IMR-90 (cell line): ENCODE data around the gene PODXL2. TPM values are rescaled to one million over a fixed set of nuclear protein-coding genes. Genes with fewer than 3 reads are reported as not detected.

ENCODE experiments used
- ATAC-seq: fragments of 200-7000 bp; cut with Tn5 transposase; 2 replicates; pipeline ENCODE4 v1.9.1; 2020; ENCODE audit warnings: low read depth, mild to moderate bottlenecking, moderate library complexity
- BruUV-seq: library from RNA; stranded (reverse); fragments of 400-500 nt; replicated peaks from 2 replicates; lab custom pipeline; 2021; lab: Mats Ljungman, UMichigan
- CTCF ChIA-PET: fragments of 300-600 bp; formaldehyde crosslinking; extraction: SDS; loops from one replicate; lab custom pipeline; 2021; ENCODE audit warnings: antibody characterized with exemption; lab: Yijun Ruan, JAX
- POLR2A ChIA-PET: fragments of 300-600 bp; sonication (Branson Sonifier 250); formaldehyde crosslinking; loops from one replicate; lab custom pipeline; 2022; ENCODE audit warnings: antibody characterized with exemption; ENCODE audit not compliant: unreplicated experiment; lab: Charles Lee
- DNase-seq: peaks from one replicate; pipeline ENCODE4 v3.0.0; 2013
- H2AFZ ChIP-seq: replicated peaks from 2 replicates; pipeline ENCODE3; 2013; ENCODE audit warnings: low read length, mild to moderate bottlenecking; ENCODE audit not compliant: poor library complexity
- H2AK5ac ChIP-seq: 2 replicates; pipeline ENCODE4 v1.6.1; 2013; ENCODE audit warnings: low read depth, low read length, inconsistent platforms
- H2AK9ac ChIP-seq: replicated peaks from 2 replicates; pipeline ENCODE3; 2013; ENCODE audit warnings: mild to moderate bottlenecking, low read depth, low read length, moderate library complexity; ENCODE audit not compliant: poor library complexity
- H2BK120ac ChIP-seq: 2 replicates; pipeline ENCODE4 v1.6.1; 2013; ENCODE audit warnings: low read depth, low read length, inconsistent platforms
- H2BK15ac ChIP-seq: 3 replicates; pipeline ENCODE4 v1.6.1; 2013; ENCODE audit warnings: low read depth, low read length, inconsistent platforms
- H2BK20ac ChIP-seq: 2 replicates; pipeline ENCODE4 v1.6.1; 2013; ENCODE audit warnings: low read depth, mild to moderate bottlenecking, inconsistent platforms, low read length, moderate library complexity
- H2BK5ac ChIP-seq: 2 replicates; pipeline ENCODE4 v1.6.1; 2013; ENCODE audit warnings: mild to moderate bottlenecking, low read depth, low read length, inconsistent platforms; ENCODE audit not compliant: poor library complexity, severe bottlenecking
- H3K14ac ChIP-seq: replicated peaks from 2 replicates; pipeline ENCODE4 v1.6.1; 2013; ENCODE audit warnings: low read depth, low read length, inconsistent platforms
- H3K18ac ChIP-seq: 2 replicates; pipeline ENCODE4 v1.6.1; 2013; ENCODE audit warnings: low read depth, low read length, control low read depth
- H3K23ac ChIP-seq: 2 replicates; pipeline ENCODE4 v1.6.1; 2013; ENCODE audit warnings: low read depth, low read length, inconsistent platforms
- H3K27ac ChIP-seq: 2 replicates; pipeline ENCODE4 v1.5.1; 2013; ENCODE audit warnings: mild to moderate bottlenecking, control low read depth, low read length; ENCODE audit not compliant: insufficient read depth
- H3K27me3 ChIP-seq: 2 replicates; pipeline ENCODE4 v1.6.1; 2013; ENCODE audit warnings: low read length; ENCODE audit not compliant: control insufficient read depth, insufficient read depth
- H3K36me3 ChIP-seq: 2 replicates; pipeline ENCODE4 v1.6.1; 2013; ENCODE audit warnings: low read length, mixed read lengths; ENCODE audit not compliant: control insufficient read depth, insufficient read depth
- H3K4ac ChIP-seq: 2 replicates; pipeline ENCODE4 v1.6.1; 2013; ENCODE audit warnings: low read depth, low read length, inconsistent platforms
- H3K4me1 ChIP-seq: 2 replicates; pipeline ENCODE4 v1.6.1; 2013; ENCODE audit warnings: low read length, mixed read lengths; ENCODE audit not compliant: control insufficient read depth, insufficient read depth
- H3K4me2 ChIP-seq: 2 replicates; pipeline ENCODE4 v1.6.1; 2013; ENCODE audit warnings: low read depth, mild to moderate bottlenecking, control low read depth, low read length, moderate library complexity
- H3K4me3 ChIP-seq: 2 replicates; pipeline ENCODE4 v1.5.1; 2013; ENCODE audit warnings: low read depth, mild to moderate bottlenecking, control low read depth, low read length, moderate library complexity; ENCODE audit not compliant: insufficient read depth
- H3K56ac ChIP-seq: 2 replicates; pipeline ENCODE4 v1.6.1; 2013; ENCODE audit warnings: low read length, inconsistent platforms; ENCODE audit not compliant: insufficient read depth; ENCODE audit errors: extremely low read depth
- H3K79me1 ChIP-seq, 2 experiments: 2 replicates each; pipeline ENCODE4 v1.6.1; 2013; ENCODE audit warnings: low read length in 2 of 2, inconsistent platforms in 1 of 2, low read depth in 1 of 2
- H3K9ac ChIP-seq: 2 replicates; pipeline ENCODE4 v1.6.1; 2013; ENCODE audit warnings: low read depth, low read length, control low read depth
- H3K9me1 ChIP-seq: 2 replicates; pipeline ENCODE4 v1.6.1; 2013; ENCODE audit warnings: low read length, inconsistent platforms; ENCODE audit not compliant: insufficient read depth
- H3K9me3 ChIP-seq: 2 replicates; pipeline ENCODE4 v1.6.1; 2013; ENCODE audit warnings: low read length; ENCODE audit not compliant: control insufficient read depth, insufficient read depth
- H4K20me1 ChIP-seq: 2 replicates; pipeline ENCODE4 v1.6.1; 2013; ENCODE audit warnings: low read length, inconsistent platforms; ENCODE audit not compliant: insufficient read depth
- H4K5ac ChIP-seq: 2 replicates; pipeline ENCODE4 v1.6.1; 2013; ENCODE audit warnings: mild to moderate bottlenecking, low read depth, low read length, control low read depth
- H4K8ac ChIP-seq, 2 experiments: 2 replicates each; pipeline ENCODE4 v1.6.1; 2013; ENCODE audit warnings: low read depth in 2 of 2, low read length in 2 of 2, control low read depth in 1 of 2, inconsistent platforms in 1 of 2
- H4K91ac ChIP-seq: 2 replicates; pipeline ENCODE4 v1.6.1; 2013; ENCODE audit warnings: low read depth, low read length, inconsistent platforms; ENCODE audit not compliant: insufficient read depth
- BHLHE40 ChIP-seq: fragments of 150-350 bp; IDR thresholded peaks from 2 replicates; pipeline ENCODE4 v1.6.1; 2016; ENCODE audit warnings: mild to moderate bottlenecking, low read depth, low read length
- CEBPB ChIP-seq: IDR thresholded peaks from 2 replicates; pipeline ENCODE4 v1.6.1; 2012; ENCODE audit warnings: low read depth, low read length, improper control_type of control experiment
- CHD1 ChIP-seq: IDR thresholded peaks from 2 replicates; pipeline ENCODE4 v1.6.1; 2012; ENCODE audit warnings: low read depth, low read length, improper control_type of control experiment
- CTCF ChIP-seq: conservative IDR thresholded peaks from 2 replicates; pipeline ENCODE4 v1.5.1; 2012; ENCODE audit warnings: mild to moderate bottlenecking, low read depth, low read length, improper control_type of control experiment
- ELK1 ChIP-seq: fragments of 150-350 bp; IDR thresholded peaks from 2 replicates; pipeline ENCODE4 v1.6.1; 2016; ENCODE audit warnings: low read depth, mild to moderate bottlenecking, low read length, moderate library complexity, borderline replicate concordance
- FOS ChIP-seq: fragments of 150-350 bp; IDR thresholded peaks from 2 replicates; pipeline ENCODE4 v1.6.1; 2016; ENCODE audit warnings: low read depth, low read length
- MAFK ChIP-seq: IDR thresholded peaks from 2 replicates; pipeline ENCODE4 v1.6.1; 2012; ENCODE audit warnings: low read depth, low read length, improper control_type of control experiment
- MAZ ChIP-seq: IDR thresholded peaks from 2 replicates; pipeline ENCODE4 v1.6.1; 2012; ENCODE audit warnings: low read depth, mild to moderate bottlenecking, low read length, improper control_type of control experiment, moderate library complexity, borderline replicate concordance
- MXI1 ChIP-seq: IDR thresholded peaks from 2 replicates; pipeline ENCODE4 v1.6.1; 2012; ENCODE audit warnings: low read depth, mild to moderate bottlenecking, low read length, moderate library complexity, borderline replicate concordance
- NFE2L2 ChIP-seq: fragments of 150-350 bp; IDR thresholded peaks from 2 replicates; pipeline ENCODE4 v1.6.1; 2016; ENCODE audit warnings: low read depth, mild to moderate bottlenecking, low read length
- POLR2A ChIP-seq: IDR thresholded peaks from 2 replicates; pipeline ENCODE4 v1.6.1; 2012; ENCODE audit warnings: mild to moderate bottlenecking, low read depth, low read length
- RAD21 ChIP-seq: IDR thresholded peaks from 2 replicates; pipeline ENCODE4 v1.6.1; 2012; ENCODE audit warnings: low read length, improper control_type of control experiment
- RCOR1 ChIP-seq: IDR thresholded peaks from 2 replicates; pipeline ENCODE4 v1.6.1; 2012; ENCODE audit warnings: mild to moderate bottlenecking, low read length, improper control_type of control experiment; ENCODE audit not compliant: insufficient replicate concordance
- RFX5 ChIP-seq: IDR thresholded peaks from 2 replicates; pipeline ENCODE4 v1.8.0; 2012; ENCODE audit warnings: low read depth, mild to moderate bottlenecking, low read length, moderate library complexity
- SMC3 ChIP-seq: fragments of 150-350 bp; IDR thresholded peaks from 2 replicates; pipeline ENCODE4 v1.6.1; 2016; ENCODE audit warnings: low read depth, mild to moderate bottlenecking, antibody characterized with exemption, low read length, moderate library complexity
- USF2 ChIP-seq: fragments of 150-350 bp; IDR thresholded peaks from 2 replicates; pipeline ENCODE4 v1.6.1; 2017; ENCODE audit warnings: mild to moderate bottlenecking, antibody characterized with exemption, low read length, low read depth
- WGBS, 2 experiments: methylation state at CpG; one replicate each; pipeline versions ENCODE4 v1.1.5 to v1.1.7; 2013; ENCODE audit warnings: missing lambda C conversion rate in 2 of 2; ENCODE audit not compliant: insufficient read length in 1 of 2; ENCODE audit errors: extremely low coverage in 2 of 2; 5-methylcytosine and 5-hydroxymethylcytosine counted together
- dilution Hi-C: fragments of 300-500 bp; cut with HindIII; formaldehyde crosslinking; loops from one replicate; pipeline ENCODE4 v1.14.3; 2018; ENCODE audit warnings: low sequenced_read_pairs; ENCODE audit not compliant: unreplicated experiment
- in situ Hi-C: fragments of 300-500 bp; cut with MboI; formaldehyde crosslinking; loops from 3 replicates; pipeline ENCODE4 v1.14.3; 2019; ENCODE audit warnings: low sequenced_read_pairs, inconsistent platforms, mixed read lengths
- intact Hi-C: fragments of 100-400 bp; cut with micrococcal nuclease; formaldehyde crosslinking; loops from 2 replicates; pipeline ENCODE4 v1.10.0; 2022
- polyA plus RNA-seq, 3 experiments: library from polyadenylated mRNA; depleted of rRNA; stranded (reverse); fragments of >200 nt; gene quantifications; 2 replicates each; pipeline ENCODE4 v1.2.3, GENCODE V29; 2012; ENCODE audit warnings: low replicate concordance in 1 of 3
- total RNA-seq: library from RNA; depleted of rRNA; stranded (reverse); fragments of >200 nt; gene quantifications from 2 replicates; pipeline ENCODE4 v1.2.3, GENCODE V29; 2012

The PODXL2 gene
- total and polyA plus RNA-seq, 2 of the 4 experiments (the other 2 are of a cell fraction) = 1.6 to 5.4 TPM

GRCh38 chr3:127676456-127676855, 47.5 kb downstream of the PODXL2 start:
- no peak overlapping the region for H3K56ac ChIP-seq
- no peaks in the 10 kb centered on the region for H3K9me3 ChIP-seq
- no peak overlapping the region for H3K4ac ChIP-seq
- H4K8ac ChIP-seq = no peak overlapping the region
- H3K14ac ChIP-seq = no peak overlapping the region
- H3K27me3 ChIP-seq = no peaks in the 10 kb centered on the region
- H2AK5ac ChIP-seq = no peak overlapping the region
- no peak overlapping the region for H2BK120ac ChIP-seq
- H3K9me1 ChIP-seq = peaks cover 4% of the 10 kb centered on the region; the same call in 1 of the 2 replicates
- no peak overlapping the region for H3K4me3 ChIP-seq
- H2BK15ac ChIP-seq = no peak overlapping the region
- no peak overlapping the region for H3K27ac ChIP-seq
- no peak overlapping the region for H4K5ac ChIP-seq
- H2BK20ac ChIP-seq = no peak overlapping the region
- peaks cover 8% of the 10 kb centered on the region for H3K4me1 ChIP-seq
- H4K91ac ChIP-seq = no peak overlapping the region
- DNase-seq (no peak), ATAC-seq (no peak)
- BruUV-seq = no TSS peak
- dilution Hi-C loops = no loop called here
- H2AFZ ChIP-seq = peak overlapping the region; percentile 51
- no peak overlapping the region for H3K18ac ChIP-seq
- POLR2A ChIA-PET = no interaction called here
- intact Hi-C loops = no loop called here
- no peak overlapping the region for H2BK5ac ChIP-seq
- peaks cover 19 to 26% of the 10 kb centered on the region in 2 experiments for H3K79me1 ChIP-seq
- H4K20me1 ChIP-seq = no peaks in the 10 kb centered on the region; the same call in none of the 2 replicates
- peak overlapping the region; percentile 50 for H2AK9ac ChIP-seq
- no peak for TF ChIP-seq MAFK
- no peak for TF ChIP-seq FOS
- TF ChIP-seq RAD21 = no peak
- TF ChIP-seq SMC3 = no peak
- TF ChIP-seq POLR2A = no peak
- TF ChIP-seq NFE2L2 = no peak
- TF ChIP-seq ELK1 = no peak
- TF ChIP-seq MXI1 = no peak
- no peak for TF ChIP-seq CTCF
- no peak for TF ChIP-seq RFX5
- no peak for TF ChIP-seq USF2
- TF ChIP-seq MAZ = no peak
- TF ChIP-seq CEBPB = no peak
- no peak for TF ChIP-seq RCOR1
- TF ChIP-seq CHD1 = no peak
- no peak for TF ChIP-seq BHLHE40
- H3K9ac ChIP-seq = no peak overlapping the region
- CTCF ChIA-PET = no interaction called here
- in situ Hi-C loops = no loop called here
- no peak overlapping the region for H3K23ac ChIP-seq
- H3K4me2 ChIP-seq = no peak overlapping the region
- WGBS, 2 experiments = no CpG with 5 or more reads among the region's 4 CpGs
- H3K36me3 ChIP-seq = peaks cover 31% of the 10 kb centered on the region
